IMR-90 (cell line): ENCODE measurements around the gene EP300. TPM values are rescaled to one million over a fixed set of nuclear protein-coding genes. Genes with fewer than 3 reads are reported as not detected.

Source experiments
- ATAC-seq: fragments of 200-7000 bp; cut with Tn5 transposase; 2 replicates; pipeline ENCODE4 v1.9.1; 2020; ENCODE audit warnings: low read depth, mild to moderate bottlenecking, moderate library complexity
- BruUV-seq: library from RNA; stranded (reverse); fragments of 400-500 nt; replicated peaks from 2 replicates; lab custom pipeline; 2021; lab: Mats Ljungman, UMichigan
- CTCF ChIA-PET: fragments of 300-600 bp; formaldehyde crosslinking; extraction: SDS; loops from one replicate; lab custom pipeline; 2021; ENCODE audit warnings: antibody characterized with exemption; lab: Yijun Ruan, JAX
- POLR2A ChIA-PET: fragments of 300-600 bp; sonication (Branson Sonifier 250); formaldehyde crosslinking; loops from one replicate; lab custom pipeline; 2022; ENCODE audit warnings: antibody characterized with exemption; ENCODE audit not compliant: unreplicated experiment; lab: Charles Lee
- DNase-seq: peaks from one replicate; pipeline ENCODE4 v3.0.0; 2013
- H2AFZ ChIP-seq: replicated peaks from 2 replicates; pipeline ENCODE3; 2013; ENCODE audit warnings: low read length, mild to moderate bottlenecking; ENCODE audit not compliant: poor library complexity
- H2AK5ac ChIP-seq: 2 replicates; pipeline ENCODE4 v1.6.1; 2013; ENCODE audit warnings: low read depth, low read length, inconsistent platforms
- H2AK9ac ChIP-seq: replicated peaks from 2 replicates; pipeline ENCODE3; 2013; ENCODE audit warnings: mild to moderate bottlenecking, low read depth, low read length, moderate library complexity; ENCODE audit not compliant: poor library complexity
- H2BK120ac ChIP-seq: 2 replicates; pipeline ENCODE4 v1.6.1; 2013; ENCODE audit warnings: low read depth, low read length, inconsistent platforms
- H2BK15ac ChIP-seq: 3 replicates; pipeline ENCODE4 v1.6.1; 2013; ENCODE audit warnings: low read depth, low read length, inconsistent platforms
- H2BK20ac ChIP-seq: 2 replicates; pipeline ENCODE4 v1.6.1; 2013; ENCODE audit warnings: low read depth, mild to moderate bottlenecking, inconsistent platforms, low read length, moderate library complexity
- H2BK5ac ChIP-seq: 2 replicates; pipeline ENCODE4 v1.6.1; 2013; ENCODE audit warnings: mild to moderate bottlenecking, low read depth, low read length, inconsistent platforms; ENCODE audit not compliant: poor library complexity, severe bottlenecking
- H3K14ac ChIP-seq: replicated peaks from 2 replicates; pipeline ENCODE4 v1.6.1; 2013; ENCODE audit warnings: low read depth, low read length, inconsistent platforms
- H3K18ac ChIP-seq: 2 replicates; pipeline ENCODE4 v1.6.1; 2013; ENCODE audit warnings: low read depth, low read length, control low read depth
- H3K23ac ChIP-seq: 2 replicates; pipeline ENCODE4 v1.6.1; 2013; ENCODE audit warnings: low read depth, low read length, inconsistent platforms
- H3K27ac ChIP-seq: 2 replicates; pipeline ENCODE4 v1.5.1; 2013; ENCODE audit warnings: mild to moderate bottlenecking, control low read depth, low read length; ENCODE audit not compliant: insufficient read depth
- H3K27me3 ChIP-seq: 2 replicates; pipeline ENCODE4 v1.6.1; 2013; ENCODE audit warnings: low read length; ENCODE audit not compliant: control insufficient read depth, insufficient read depth
- H3K36me3 ChIP-seq: 2 replicates; pipeline ENCODE4 v1.6.1; 2013; ENCODE audit warnings: low read length, mixed read lengths; ENCODE audit not compliant: control insufficient read depth, insufficient read depth
- H3K4ac ChIP-seq: 2 replicates; pipeline ENCODE4 v1.6.1; 2013; ENCODE audit warnings: low read depth, low read length, inconsistent platforms
- H3K4me1 ChIP-seq: 2 replicates; pipeline ENCODE4 v1.6.1; 2013; ENCODE audit warnings: low read length, mixed read lengths; ENCODE audit not compliant: control insufficient read depth, insufficient read depth
- H3K4me2 ChIP-seq: 2 replicates; pipeline ENCODE4 v1.6.1; 2013; ENCODE audit warnings: low read depth, mild to moderate bottlenecking, control low read depth, low read length, moderate library complexity
- H3K4me3 ChIP-seq: 2 replicates; pipeline ENCODE4 v1.5.1; 2013; ENCODE audit warnings: low read depth, mild to moderate bottlenecking, control low read depth, low read length, moderate library complexity; ENCODE audit not compliant: insufficient read depth
- H3K56ac ChIP-seq: 2 replicates; pipeline ENCODE4 v1.6.1; 2013; ENCODE audit warnings: low read length, inconsistent platforms; ENCODE audit not compliant: insufficient read depth; ENCODE audit errors: extremely low read depth
- H3K79me1 ChIP-seq, 2 experiments: 2 replicates each; pipeline ENCODE4 v1.6.1; 2013; ENCODE audit warnings: low read length in 2 of 2, inconsistent platforms in 1 of 2, low read depth in 1 of 2
- H3K9ac ChIP-seq: 2 replicates; pipeline ENCODE4 v1.6.1; 2013; ENCODE audit warnings: low read depth, low read length, control low read depth
- H3K9me1 ChIP-seq: 2 replicates; pipeline ENCODE4 v1.6.1; 2013; ENCODE audit warnings: low read length, inconsistent platforms; ENCODE audit not compliant: insufficient read depth
- H3K9me3 ChIP-seq: 2 replicates; pipeline ENCODE4 v1.6.1; 2013; ENCODE audit warnings: low read length; ENCODE audit not compliant: control insufficient read depth, insufficient read depth
- H4K20me1 ChIP-seq: 2 replicates; pipeline ENCODE4 v1.6.1; 2013; ENCODE audit warnings: low read length, inconsistent platforms; ENCODE audit not compliant: insufficient read depth
- H4K5ac ChIP-seq: 2 replicates; pipeline ENCODE4 v1.6.1; 2013; ENCODE audit warnings: mild to moderate bottlenecking, low read depth, low read length, control low read depth
- H4K8ac ChIP-seq, 2 experiments: 2 replicates each; pipeline ENCODE4 v1.6.1; 2013; ENCODE audit warnings: low read depth in 2 of 2, low read length in 2 of 2, control low read depth in 1 of 2, inconsistent platforms in 1 of 2
- H4K91ac ChIP-seq: 2 replicates; pipeline ENCODE4 v1.6.1; 2013; ENCODE audit warnings: low read depth, low read length, inconsistent platforms; ENCODE audit not compliant: insufficient read depth
- SMC3 ChIP-seq: fragments of 150-350 bp; IDR thresholded peaks from 2 replicates; pipeline ENCODE4 v1.6.1; 2016; ENCODE audit warnings: low read depth, mild to moderate bottlenecking, antibody characterized with exemption, low read length, moderate library complexity
- WGBS, 2 experiments: methylation state at CpG; one replicate each; pipeline versions ENCODE4 v1.1.5 to v1.1.7; 2013; ENCODE audit warnings: missing lambda C conversion rate in 2 of 2; ENCODE audit not compliant: insufficient read length in 1 of 2; ENCODE audit errors: extremely low coverage in 2 of 2; 5-methylcytosine and 5-hydroxymethylcytosine counted together
- dilution Hi-C: fragments of 300-500 bp; cut with HindIII; formaldehyde crosslinking; loops from one replicate; pipeline ENCODE4 v1.14.3; 2018; ENCODE audit warnings: low sequenced_read_pairs; ENCODE audit not compliant: unreplicated experiment
- in situ Hi-C: fragments of 300-500 bp; cut with MboI; formaldehyde crosslinking; loops from 3 replicates; pipeline ENCODE4 v1.14.3; 2019; ENCODE audit warnings: low sequenced_read_pairs, inconsistent platforms, mixed read lengths
- intact Hi-C: fragments of 100-400 bp; cut with micrococcal nuclease; formaldehyde crosslinking; loops from 2 replicates; pipeline ENCODE4 v1.10.0; 2022
- polyA plus RNA-seq, 3 experiments: library from polyadenylated mRNA; depleted of rRNA; stranded (reverse); fragments of >200 nt; gene quantifications; 2 replicates each; pipeline ENCODE4 v1.2.3, GENCODE V29; 2012; ENCODE audit warnings: low replicate concordance in 1 of 3
- total RNA-seq: library from RNA; depleted of rRNA; stranded (reverse); fragments of >200 nt; gene quantifications from 2 replicates; pipeline ENCODE4 v1.2.3, GENCODE V29; 2012

EP300 gene
- total and polyA plus RNA-seq, 2 of the 4 experiments (the other 2 are of a cell fraction) = 23.3 to 27.4 TPM

- no peak overlapping the region for H2AFZ ChIP-seq
- peak; percentile 66 for DNase-seq
- CTCF ChIA-PET = interaction anchor here (0.6 kb wide), 1 partner anchor 144 kb away, joined by 9 read pairs; no protein-coding TSS in a partner anchor
Measured at GRCh38 chr22:41181349-41182241, 89.2 kb downstream of the EP300 start.

More at GRCh38 chr22:41181349-41182241, 89.2 kb downstream of the EP300 start:
- WGBS, 2 experiments = 84% methylated on average over 8 of the region's 15 CpGs; no CpG with 5 or more reads in 1 of the 2 experiments
- Histone ChIP-seq H3K4ac (no peak overlapping the region), H4K20me1 (peaks cover 10% of the 10 kb centered on the region; the same call in 1 of the 2 replicates), H3K14ac (no peak overlapping the region), H2BK15ac (no peak overlapping the region), H2BK20ac (no peak overlapping the region), H4K5ac (no peak overlapping the region), H4K91ac (no peak overlapping the region), H3K18ac (no peak overlapping the region), H3K4me2 (no peak overlapping the region), H3K79me1 (peaks cover 0 to 15% of the 10 kb centered on the region in 2 experiments; a peak in 2 of 4 replicates), H3K9ac (no peak overlapping the region), H4K8ac (no peak overlapping the region), H2AK9ac (no peak overlapping the region), H3K56ac (no peak overlapping the region), H3K4me3 (no peak overlapping the region), H3K36me3 (peaks cover 30% of the 10 kb centered on the region), H3K27me3 (no peaks in the 10 kb centered on the region), H2BK5ac (no peak overlapping the region), H3K23ac (no peak overlapping the region), H3K9me1 (peaks cover 8% of the 10 kb centered on the region; the same call in 1 of the 2 replicates), H2AK5ac (no peak overlapping the region), H2BK120ac (no peak overlapping the region), H3K4me1 (peaks cover 3% of the 10 kb centered on the region; the same call in 1 of the 2 replicates), H3K9me3 (no peaks in the 10 kb centered on the region), H3K27ac (no peak overlapping the region)
- intact Hi-C loops = no loop called here
- in situ Hi-C loops = no loop called here
- peak; percentile 68 for ATAC-seq
- TF ChIP-seq SMC3 = no peak
- no TSS peak for BruUV-seq
- POLR2A ChIA-PET = interaction anchor here (0.6 kb wide), 1 partner anchor 151 kb away, joined by 8 read pairs; no protein-coding TSS in a partner anchor
- dilution Hi-C loops = no loop called here
